Activated CD4-positive, alpha-beta T cell treated with anti-CD3 and anti-CD28 coated beads, Interleukin-2, amount 10 ng/mL, durations not matched to agents 7 days and 5 days (primary cell): ENCODE measurements around the gene GRK5. TPM values are rescaled to one million over a fixed set of nuclear protein-coding genes. Genes with fewer than 3 reads are reported as not detected.

Experiments used
- CTCF ChIA-PET: fragments of 350-600 bp; sonication (Branson Sonifier 250); formaldehyde crosslinking; loops from one replicate; lab custom pipeline; 2021; ENCODE audit warnings: antibody characterized with exemption; lab: Charles Lee
- POLR2A ChIA-PET: fragments of 350-600 bp; sonication (Branson Sonifier 250); formaldehyde crosslinking; loops from one replicate; lab custom pipeline; 2021; ENCODE audit warnings: antibody characterized with exemption; lab: Charles Lee
- DNase-seq: peaks from one replicate; pipeline ENCODE4 v3.0.0-alpha.2; 2020
- H3K27ac Mint-ChIP-seq: one replicate; pipeline ENCODE4 v1.8.0; 2021; ENCODE audit warnings: mild to moderate bottlenecking, moderate library complexity, mixed read lengths
- H3K27me3 Mint-ChIP-seq: one replicate; pipeline ENCODE4 v1.8.0; 2021; ENCODE audit warnings: mixed read lengths
- H3K36me3 Mint-ChIP-seq: one replicate; pipeline ENCODE4 v1.8.0; 2021; ENCODE audit warnings: low read depth, mixed read lengths
- H3K4me1 Mint-ChIP-seq: one replicate; pipeline ENCODE4 v1.8.0; 2021; ENCODE audit warnings: mixed read lengths
- H3K4me3 Mint-ChIP-seq: one replicate; pipeline ENCODE4 v1.8.0; 2021; ENCODE audit warnings: mild to moderate bottlenecking, moderate library complexity, mixed read lengths
- H3K9me3 Mint-ChIP-seq: one replicate; pipeline ENCODE4 v1.8.0; 2021; ENCODE audit warnings: mixed read lengths
- total RNA-seq, 2 experiments: library from RNA; stranded (reverse); gene quantifications; one replicate each; pipeline ENCODE4 v1.2.3, GENCODE V29; 2021

Gene GRK5
- total RNA-seq, 2 experiments from 2014 or later = 26.0 to 27.5 TPM

DNA sequence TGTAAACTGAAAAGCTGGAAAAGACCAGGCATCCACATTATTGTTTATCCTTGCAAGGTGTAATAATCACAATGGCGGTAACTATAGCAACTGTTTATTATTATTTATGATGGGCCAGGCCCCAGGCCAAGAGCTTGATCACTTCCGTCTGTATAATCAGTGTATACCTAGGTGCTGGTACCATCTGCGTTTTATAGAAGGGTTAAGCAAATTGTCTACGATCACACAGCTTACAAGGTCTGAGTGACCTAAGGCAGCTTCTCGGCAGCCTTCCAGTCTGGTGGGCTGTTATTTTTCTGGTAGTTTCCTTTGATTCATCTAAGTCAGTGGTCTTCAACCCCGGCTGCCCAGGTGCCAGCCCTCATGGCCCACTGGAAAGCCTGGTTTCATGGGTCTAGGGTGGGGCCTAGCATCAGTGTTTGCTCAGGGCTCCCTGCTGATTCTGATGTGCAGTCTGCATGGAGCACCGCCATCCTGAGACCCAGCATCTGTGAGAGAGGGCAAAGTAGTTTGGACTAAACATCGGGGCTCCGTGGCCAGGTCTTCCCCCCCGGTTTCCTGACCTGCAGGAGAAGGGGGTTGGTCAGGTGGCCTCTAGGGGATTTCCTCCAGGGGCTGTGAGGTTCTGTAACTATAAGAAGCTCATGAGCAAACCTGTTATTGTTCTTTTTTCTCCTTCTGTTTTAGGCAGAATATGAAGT lies 188.8 kb downstream of the GRK5 start:
- no peak for DNase-seq
- Mint-ChIP-seq H3K9me3 (no peaks in the 10 kb centered on the region), H3K27ac (no peak overlapping the region), H3K4me1 (no peaks in the 10 kb centered on the region), H3K36me3 (peaks cover 5% of the 10 kb centered on the region), H3K4me3 (no peak overlapping the region), H3K27me3 (no peaks in the 10 kb centered on the region)
- ChIA-PET POLR2A (interaction anchor here (0.6 kb wide), 1 partner anchor 145 kb away, joined by 3 read pairs; no protein-coding TSS in a partner anchor), CTCF (interaction anchor here (0.6 to 1.1 kb wide), 3 partner anchors 187 to 291 kb away, joined by 3 to 4 read pairs (median 4); no protein-coding TSS in a partner anchor)

DNA sequence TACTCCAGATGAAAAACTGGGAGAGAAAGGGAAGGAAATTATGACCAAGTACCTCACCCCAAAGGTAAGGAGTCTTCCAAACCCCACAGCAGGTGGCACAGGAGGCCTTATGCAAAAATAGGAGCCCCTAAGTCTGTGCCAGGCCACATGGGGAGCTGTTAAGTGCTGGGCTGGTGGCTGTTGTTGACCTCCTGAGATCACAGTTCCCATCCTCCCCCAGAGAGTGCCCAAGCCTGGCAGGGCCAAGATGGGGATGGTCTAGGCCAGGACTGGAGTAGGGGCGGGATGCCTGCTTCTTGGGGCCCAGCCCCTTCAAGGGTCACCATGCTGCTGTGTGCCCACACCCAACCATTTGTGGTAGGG lies 189.3 kb downstream of the GRK5 start:
- no peaks in the 10 kb centered on the region for H3K4me1 Mint-ChIP-seq
- CTCF ChIA-PET = no interaction called here

DNA sequence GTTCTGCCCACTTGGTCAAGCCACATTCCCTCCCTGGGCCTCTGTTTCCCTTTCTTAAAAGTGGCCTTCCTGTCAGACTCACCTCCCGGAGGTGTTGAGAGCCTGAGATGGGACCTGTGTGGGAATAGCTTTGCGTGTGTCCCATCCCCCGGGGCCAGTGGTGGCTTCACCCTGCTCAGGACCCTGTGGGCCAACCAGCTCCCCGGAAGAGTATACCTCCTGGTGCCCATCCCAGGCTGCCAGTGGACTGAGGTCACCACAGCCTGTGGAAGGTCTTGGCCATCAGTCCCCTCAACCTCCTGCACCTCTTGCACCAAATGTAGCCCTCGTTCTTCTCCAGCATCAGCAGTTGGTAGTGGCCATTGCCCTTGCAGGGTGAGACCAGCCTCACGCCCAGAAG lies 190.0 kb downstream of the GRK5 start:
- Mint-ChIP-seq H3K27me3 (no peaks in the 10 kb centered on the region), H3K4me1 (no peaks in the 10 kb centered on the region), H3K4me3 (no peak overlapping the region), H3K27ac (peak overlapping the region; percentile 28), H3K9me3 (no peaks in the 10 kb centered on the region), H3K36me3 (peaks cover 5% of the 10 kb centered on the region)
- no peak for DNase-seq
- ChIA-PET POLR2A (no interaction called here), CTCF (no interaction called here)

More for the DNA sequence above, 189.3 kb downstream of the GRK5 start:
- POLR2A ChIA-PET = no interaction called here
- Mint-ChIP-seq H3K36me3 (peaks cover 5% of the 10 kb centered on the region), H3K27me3 (no peaks in the 10 kb centered on the region), H3K9me3 (no peaks in the 10 kb centered on the region), H3K27ac (no peak overlapping the region), H3K4me3 (no peak overlapping the region)
- no peak for DNase-seq

GRCh38 chr10:119398996-119399395 lies 191.6 kb downstream of the GRK5 start:
- POLR2A ChIA-PET = no interaction called here

GRCh38 chr10:119399466-119399865 lies 192.1 kb downstream of the GRK5 start:
- H3K4me1 Mint-ChIP-seq = no peaks in the 10 kb centered on the region
- POLR2A ChIA-PET = no interaction called here
- no peak overlapping the region for H3K27ac Mint-ChIP-seq
- H3K27me3 Mint-ChIP-seq = no peaks in the 10 kb centered on the region
- H3K36me3 Mint-ChIP-seq = peaks cover 5% of the 10 kb centered on the region
- no peak overlapping the region for H3K4me3 Mint-ChIP-seq
- DNase-seq = no peak
- CTCF ChIA-PET = interaction anchor here (1.3 to 1.4 kb wide), 3 partner anchors 8 to 190 kb away, joined by 3 to 7 read pairs (median 3); no protein-coding TSS in a partner anchor
- no peaks in the 10 kb centered on the region for H3K9me3 Mint-ChIP-seq

More at GRCh38 chr10:119398996-119399395, 191.6 kb downstream of the GRK5 start:
- Mint-ChIP-seq H3K4me1 (no peaks in the 10 kb centered on the region), H3K9me3 (no peaks in the 10 kb centered on the region), H3K36me3 (peaks cover 5% of the 10 kb centered on the region), H3K4me3 (no peak overlapping the region), H3K27ac (no peak overlapping the region), H3K27me3 (no peaks in the 10 kb centered on the region)
- CTCF ChIA-PET = interaction anchor here (1.3 to 1.4 kb wide), 3 partner anchors 8 to 189 kb away, joined by 3 to 7 read pairs (median 3); no protein-coding TSS in a partner anchor
- DNase-seq = no peak

GRCh38 chr10:119401671-119402395 lies 194.5 kb downstream of the GRK5 start:
- no peaks in the 10 kb centered on the region for H3K9me3 Mint-ChIP-seq
- H3K4me3 Mint-ChIP-seq = no peak overlapping the region
- DNase-seq = no peak
- ChIA-PET CTCF (interaction anchor here (0.6 to 1.6 kb wide), 9 partner anchors 9 to 195 kb away, joined by 3 to 6 read pairs (median 3); no protein-coding TSS in a partner anchor), POLR2A (no interaction called here)
- H3K36me3 Mint-ChIP-seq = peaks cover 5% of the 10 kb centered on the region
- H3K27ac Mint-ChIP-seq = no peak overlapping the region
- no peaks in the 10 kb centered on the region for H3K4me1 Mint-ChIP-seq
- no peaks in the 10 kb centered on the region for H3K27me3 Mint-ChIP-seq

GRCh38 chr10:119403921-119404320 lies 196.6 kb downstream of the GRK5 start:
- peaks cover 8% of the 10 kb centered on the region for H3K4me1 Mint-ChIP-seq
- H3K9me3 Mint-ChIP-seq = no peaks in the 10 kb centered on the region
- no peak for DNase-seq
- ChIA-PET CTCF (no interaction called here), POLR2A (no interaction called here)
- peaks cover 4% of the 10 kb centered on the region for H3K36me3 Mint-ChIP-seq
- no peak overlapping the region for H3K27ac Mint-ChIP-seq
- H3K27me3 Mint-ChIP-seq = no peaks in the 10 kb centered on the region
- H3K4me3 Mint-ChIP-seq = no peak overlapping the region

GRCh38 chr10:119404719-119405519 lies 197.5 kb downstream of the GRK5 start:
- ChIA-PET CTCF (interaction anchor here (1.2 kb wide), 1 partner anchor 35 kb away, joined by 3 read pairs; no protein-coding TSS in a partner anchor), POLR2A (no interaction called here)
- Mint-ChIP-seq H3K27ac (no peak overlapping the region), H3K9me3 (no peaks in the 10 kb centered on the region), H3K36me3 (no peaks in the 10 kb centered on the region), H3K4me1 (peaks cover 8% of the 10 kb centered on the region), H3K4me3 (no peak overlapping the region), H3K27me3 (no peaks in the 10 kb centered on the region)
- no peak for DNase-seq

- CTCF ChIA-PET = interaction anchor here (1.2 kb wide), 1 partner anchor 34 kb away, joined by 3 read pairs; no protein-coding TSS in a partner anchor
- Mint-ChIP-seq H3K27me3 (no peaks in the 10 kb centered on the region), H3K36me3 (no peaks in the 10 kb centered on the region), H3K27ac (no peak overlapping the region), H3K9me3 (no peaks in the 10 kb centered on the region), H3K4me1 (peaks cover 8% of the 10 kb centered on the region), H3K4me3 (no peak overlapping the region)
- no peak for DNase-seq
- POLR2A ChIA-PET = no interaction called here
Observed at GRCh38 chr10:119405520-119405807, 198.1 kb downstream of the GRK5 start.

DNA sequence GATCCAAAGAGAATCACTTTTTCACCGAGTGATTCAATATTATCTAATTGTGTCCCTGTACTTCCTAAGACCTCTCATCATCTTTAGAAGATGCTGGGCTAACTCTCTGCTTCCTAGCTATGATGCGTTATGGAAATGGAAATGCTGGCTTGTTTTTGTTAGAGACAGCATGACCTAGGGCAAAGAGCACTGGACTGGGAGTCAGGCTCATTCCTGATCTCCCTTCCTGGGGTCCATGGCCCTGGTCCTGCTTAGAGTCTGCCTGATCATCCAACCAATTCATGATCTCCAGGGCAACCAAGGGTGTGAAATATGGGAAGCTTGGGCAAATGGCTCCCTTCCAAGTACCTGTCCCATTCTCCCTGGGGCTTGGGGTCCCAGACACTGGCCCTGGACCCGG lies 198.8 kb downstream of the GRK5 start:
- H3K4me3 Mint-ChIP-seq = no peak overlapping the region
- no peak for DNase-seq
- CTCF ChIA-PET = interaction anchor here (0.6 to 1.2 kb wide), 5 partner anchors 16 to 330 kb away, joined by 3 to 6 read pairs (median 3); no protein-coding TSS in a partner anchor
- no peaks in the 10 kb centered on the region for H3K27me3 Mint-ChIP-seq
- H3K4me1 Mint-ChIP-seq = peaks cover 8% of the 10 kb centered on the region
- no peak overlapping the region for H3K27ac Mint-ChIP-seq
- H3K36me3 Mint-ChIP-seq = no peaks in the 10 kb centered on the region
- POLR2A ChIA-PET = no interaction called here
- no peaks in the 10 kb centered on the region for H3K9me3 Mint-ChIP-seq

DNA sequence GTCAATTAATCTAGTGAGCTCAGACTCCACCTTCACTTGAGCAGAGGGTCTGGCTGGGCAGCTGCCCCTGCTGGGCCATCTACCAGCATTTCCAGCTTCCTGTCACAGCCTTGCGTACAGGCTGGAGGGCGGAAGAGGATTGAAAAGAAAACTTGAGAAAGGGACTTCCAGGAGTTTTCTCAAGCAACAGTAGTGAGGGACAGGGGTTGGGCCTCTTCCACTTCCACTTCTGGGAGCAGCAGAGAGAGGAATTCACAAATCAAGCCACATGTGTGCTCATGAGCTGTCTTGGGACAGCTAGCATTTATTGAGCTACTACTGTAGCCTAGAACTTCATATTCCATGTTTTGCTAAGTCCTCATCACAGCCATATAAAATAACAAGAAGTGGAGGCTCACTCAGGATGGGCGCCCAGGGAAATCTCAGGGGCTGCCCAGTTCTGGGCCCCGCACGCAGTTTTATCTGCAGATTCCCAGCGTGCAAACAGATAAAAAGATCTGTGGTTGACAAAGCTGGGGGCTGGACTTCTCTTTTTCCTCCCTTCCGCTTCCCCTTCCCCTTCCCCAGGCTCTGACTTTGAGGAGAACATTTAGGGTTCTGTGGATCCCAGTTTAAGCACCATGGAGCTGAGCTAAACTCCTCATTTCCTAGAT lies 199.4 kb downstream of the GRK5 start:
- DNase-seq = no peak
- ChIA-PET POLR2A (no interaction called here), CTCF (interaction anchor here (0.8 to 1.2 kb wide), 5 partner anchors 8 to 207 kb away, joined by 3 to 6 read pairs (median 3); no protein-coding TSS in a partner anchor)
- H3K36me3 Mint-ChIP-seq = no peaks in the 10 kb centered on the region
- no peaks in the 10 kb centered on the region for H3K9me3 Mint-ChIP-seq
- H3K27me3 Mint-ChIP-seq = no peaks in the 10 kb centered on the region
- no peak overlapping the region for H3K27ac Mint-ChIP-seq
- peaks cover 8% of the 10 kb centered on the region for H3K4me1 Mint-ChIP-seq
- H3K4me3 Mint-ChIP-seq = no peak overlapping the region

DNA sequence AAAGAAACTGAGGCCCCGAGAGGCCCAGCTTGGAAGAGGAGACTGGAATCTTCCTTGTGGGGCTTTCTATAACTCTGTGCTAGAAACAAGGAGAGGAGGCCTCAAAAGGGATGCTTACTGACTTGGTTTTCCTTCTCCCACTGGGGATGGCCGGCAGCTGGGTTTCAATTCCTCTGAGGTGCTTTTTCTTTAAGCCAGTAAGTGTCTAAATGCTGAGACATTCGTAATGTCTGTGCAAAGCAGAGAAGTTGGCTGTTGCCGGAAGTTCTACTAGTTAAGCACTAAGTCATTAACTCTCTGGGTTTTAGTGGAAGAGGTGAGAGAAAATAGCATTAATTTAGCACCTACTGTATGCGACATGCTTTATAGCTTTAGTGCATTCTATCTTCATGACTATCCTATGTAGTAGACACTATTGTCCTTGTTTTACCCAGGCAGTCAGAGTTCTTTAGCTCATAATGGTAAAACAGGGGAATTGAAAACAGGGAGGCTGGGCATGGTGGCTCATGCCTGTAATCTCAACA lies 199.9 kb downstream of the GRK5 start:
- Mint-ChIP-seq H3K4me3 (no peak overlapping the region), H3K27ac (no peak overlapping the region), H3K27me3 (no peaks in the 10 kb centered on the region), H3K4me1 (peaks cover 8% of the 10 kb centered on the region), H3K36me3 (no peaks in the 10 kb centered on the region), H3K9me3 (no peaks in the 10 kb centered on the region)
- CTCF ChIA-PET = interaction anchor here (1.0 to 1.2 kb wide), 4 partner anchors 9 to 38 kb away, joined by 3 to 6 read pairs (median 4); no protein-coding TSS in a partner anchor
- no peak for DNase-seq
- POLR2A ChIA-PET = no interaction called here
